Esophagus muscularis mucosa (tissue), 4 donors: Measurements from ENCODE around the gene EYA4. TPM values are rescaled to one million over a fixed set of nuclear protein-coding genes. Genes with fewer than 3 reads are reported as not detected.

Experiments used
- DNase-seq: peaks from one replicate; pipeline ENCODE4 v3.0.0-alpha.2; 2017; ENCODE audit errors: extremely low spot score
- H3K27ac ChIP-seq, 4 donors: fragments of 200-600 bp; sonication (generic); replicated peaks in 1 of 4; 1 replicate in 3 of 4; 2 replicates in 1 of 4; pipeline ENCODE4 v1.5.1; 2016 to 2019; ENCODE audit warnings: mild to moderate bottlenecking in 1 of 4
- H3K27me3 ChIP-seq, 4 donors: fragments of 200-600 bp; sonication (generic); one replicate each; pipeline versions ENCODE4 v1.5.1 to v1.6.0; 2016 to 2019
- H3K36me3 ChIP-seq, 4 donors: fragments of 200-600 bp; sonication (generic); one replicate each; pipeline ENCODE4 v1.5.1; 2016 to 2019
- H3K4me1 ChIP-seq, 4 donors: fragments of 200-600 bp; sonication (generic); one replicate each; pipeline ENCODE4 v1.5.1; 2016 to 2019
- H3K4me3 ChIP-seq, 4 donors: fragments of 200-600 bp; sonication (generic); 1 replicate in 2 of 4; 2 replicates in 2 of 4; pipeline ENCODE4 v1.5.1; 2016 to 2019; ENCODE audit warnings: mild to moderate bottlenecking in 4 of 4, moderate library complexity in 1 of 4
- H3K9me3 ChIP-seq, 4 donors: fragments of 200-600 bp; sonication (generic); 1 replicate in 3 of 4; 2 replicates in 1 of 4; pipeline ENCODE4 v1.5.1; 2016 to 2019
- EP300 ChIP-seq: sonication (generic); formaldehyde crosslinking; IDR thresholded peaks from one replicate; pipeline ENCODE4 v1.6.1; 2017; ENCODE audit warnings: antibody characterized with exemption
- POLR2A ChIP-seq: fragments of 450-650 bp; IDR thresholded peaks from one replicate; pipeline ENCODE4 v1.6.1; 2017; ENCODE audit warnings: antibody characterized with exemption, moderate library complexity, mild to moderate bottlenecking, low read depth
- POLR2AphosphoS5 ChIP-seq, 2 donors: sonication (generic); formaldehyde crosslinking; IDR thresholded peaks; one replicate each; pipeline ENCODE4 v1.6.1; 2017; ENCODE audit warnings: antibody characterized with exemption in 2 of 2
- whole genome bisulfite sequencing: methylation state at CpG from one replicate; pipeline ENCODE4 v1.1.5; 2018; 5-methylcytosine and 5-hydroxymethylcytosine counted together
- intact Hi-C: fragments of 100-400 bp; cut with DNase I; formaldehyde crosslinking; loops from one replicate; pipeline ENCODE4 v1.15.1; 2023
- total RNA-seq, 4 donors: library from RNA; depleted of rRNA; stranded (reverse); fragments of >200 nt; gene quantifications; one replicate each; pipeline versions ENCODE4 v1.1.0 to v1.2.1, GENCODE V29; 2016
- TF ChIP-seq, protein P1 (sequence below), 3 experiments: fragments of 200-600 bp in 2 of 3; fragments of 450-650 bp in 1 of 3; sonication (generic) in 2 of 3; IDR thresholded peaks; one replicate each; pipeline ENCODE4 v1.5.1; 2017 to 2019; ENCODE audit warnings: antibody characterized with exemption in 3 of 3, mild to moderate bottlenecking in 2 of 3, moderate library complexity in 1 of 3

The EYA4 gene
- total RNA-seq, 4 donors from 2014 or later = 1.5 to 3.3 (median 2.5) TPM

DNA sequence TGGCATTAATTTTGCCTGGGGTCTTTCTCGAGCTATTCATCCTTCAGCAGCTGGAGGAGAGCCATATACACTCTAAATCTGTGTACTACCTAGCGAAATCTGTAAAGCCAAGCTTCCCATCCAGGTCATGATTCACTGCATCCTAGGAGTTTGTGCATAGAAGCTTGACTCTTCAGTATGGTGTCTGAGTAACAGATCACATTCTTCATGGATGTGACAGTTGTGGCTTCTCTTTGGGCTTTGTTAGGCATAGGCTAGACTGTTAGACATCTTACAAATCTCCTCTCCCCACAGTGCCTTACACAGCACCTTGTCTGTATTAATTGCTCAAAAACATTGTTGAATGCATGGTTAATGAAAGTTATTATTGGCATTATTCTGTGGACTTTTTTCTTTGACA is 177.0 kb downstream of the EYA4 start:
- intact Hi-C loops = no loop called here
- Histone ChIP-seq H3K4me3 (no peak overlapping the region), H3K27me3 (no peaks in the 10 kb centered on the region), H3K4me1 (no peaks in the 10 kb centered on the region), H3K27ac (no peak overlapping the region), H3K36me3 (no peaks in the 10 kb centered on the region), H3K9me3 (no peaks in the 10 kb centered on the region)
- WGBS = 39% methylated on average over 2 of the region's 2 CpGs
- TF ChIP-seq EP300 (no peak), POLR2AphosphoS5 (IDR thresholded peaks at IDR 0.05) (no peak)
- DNase-seq = no peak

DNA sequence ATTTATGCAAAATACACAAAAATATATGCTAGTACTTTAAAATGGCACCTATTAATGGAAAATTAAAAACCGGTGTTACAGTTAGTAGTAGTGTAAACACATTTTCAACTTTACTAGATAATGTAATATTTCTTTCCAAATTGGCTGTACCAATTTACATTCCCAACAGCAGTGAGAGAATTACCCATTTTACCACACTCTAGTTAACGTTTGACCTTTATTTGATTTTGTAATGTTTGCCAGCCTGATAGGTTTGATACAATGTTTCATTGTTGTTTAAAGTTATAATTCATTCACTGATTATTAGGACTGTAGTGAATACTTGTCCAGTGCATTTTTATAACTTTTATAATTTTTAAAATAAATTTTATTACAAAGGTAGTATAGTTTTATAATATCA is 182.1 kb downstream of the EYA4 start:
- WGBS = 55% methylated on average over 2 of the region's 2 CpGs
- Histone ChIP-seq H3K4me3 (no peak overlapping the region), H3K27me3 (no peaks in the 10 kb centered on the region), H3K27ac (no peak overlapping the region), H3K4me1 (no peaks in the 10 kb centered on the region), H3K36me3 (no peaks in the 10 kb centered on the region), H3K9me3 (no peaks in the 10 kb centered on the region)
- no peak for DNase-seq
- TF ChIP-seq, protein P1, sequence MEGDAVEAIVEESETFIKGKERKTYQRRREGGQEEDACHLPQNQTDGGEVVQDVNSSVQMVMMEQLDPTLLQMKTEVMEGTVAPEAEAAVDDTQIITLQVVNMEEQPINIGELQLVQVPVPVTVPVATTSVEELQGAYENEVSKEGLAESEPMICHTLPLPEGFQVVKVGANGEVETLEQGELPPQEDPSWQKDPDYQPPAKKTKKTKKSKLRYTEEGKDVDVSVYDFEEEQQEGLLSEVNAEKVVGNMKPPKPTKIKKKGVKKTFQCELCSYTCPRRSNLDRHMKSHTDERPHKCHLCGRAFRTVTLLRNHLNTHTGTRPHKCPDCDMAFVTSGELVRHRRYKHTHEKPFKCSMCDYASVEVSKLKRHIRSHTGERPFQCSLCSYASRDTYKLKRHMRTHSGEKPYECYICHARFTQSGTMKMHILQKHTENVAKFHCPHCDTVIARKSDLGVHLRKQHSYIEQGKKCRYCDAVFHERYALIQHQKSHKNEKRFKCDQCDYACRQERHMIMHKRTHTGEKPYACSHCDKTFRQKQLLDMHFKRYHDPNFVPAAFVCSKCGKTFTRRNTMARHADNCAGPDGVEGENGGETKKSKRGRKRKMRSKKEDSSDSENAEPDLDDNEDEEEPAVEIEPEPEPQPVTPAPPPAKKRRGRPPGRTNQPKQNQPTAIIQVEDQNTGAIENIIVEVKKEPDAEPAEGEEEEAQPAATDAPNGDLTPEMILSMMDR (IDR thresholded peaks at IDR 0.05) = no peak
- TF ChIP-seq POLR2A (no peak), EP300 (no peak)
- intact Hi-C loops = no loop called here

DNA sequence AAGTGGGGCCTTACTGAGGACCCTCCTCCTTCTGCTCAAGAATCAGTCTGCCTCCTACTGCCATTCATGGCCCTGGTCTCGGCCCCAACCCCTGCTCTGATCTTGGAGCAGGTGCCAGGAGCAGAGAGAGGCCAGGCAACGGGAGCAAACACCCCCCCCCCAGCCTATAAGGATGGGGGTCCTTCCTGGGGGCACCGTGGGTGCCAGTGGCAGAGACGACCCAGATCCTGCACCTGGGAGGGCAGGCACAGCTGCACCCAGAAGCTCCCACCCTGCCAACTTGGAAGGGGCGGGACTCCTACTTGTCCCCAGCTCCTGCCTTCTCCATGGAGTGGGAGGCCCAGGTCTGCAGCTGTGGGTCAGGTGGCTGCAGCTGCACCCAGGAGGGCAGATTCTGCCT is 183.2 kb downstream of the EYA4 start:
- H3K27ac ChIP-seq = no peak overlapping the region
- no peak overlapping the region for H3K4me3 ChIP-seq
- DNase-seq = no peak
- WGBS = 83% methylated on average over 2 of the region's 5 CpGs
- TF ChIP-seq, protein P1 (IDR thresholded peaks at IDR 0.05) = no peak
- TF ChIP-seq POLR2A (no peak), EP300 (no peak), POLR2AphosphoS5 (IDR thresholded peaks at IDR 0.05) (no peak)
- H3K36me3 ChIP-seq = no peaks in the 10 kb centered on the region
- H3K27me3 ChIP-seq = no peaks in the 10 kb centered on the region
- intact Hi-C loops = no loop called here
- H3K4me1 ChIP-seq = no peaks in the 10 kb centered on the region
- no peaks in the 10 kb centered on the region for H3K9me3 ChIP-seq

DNA sequence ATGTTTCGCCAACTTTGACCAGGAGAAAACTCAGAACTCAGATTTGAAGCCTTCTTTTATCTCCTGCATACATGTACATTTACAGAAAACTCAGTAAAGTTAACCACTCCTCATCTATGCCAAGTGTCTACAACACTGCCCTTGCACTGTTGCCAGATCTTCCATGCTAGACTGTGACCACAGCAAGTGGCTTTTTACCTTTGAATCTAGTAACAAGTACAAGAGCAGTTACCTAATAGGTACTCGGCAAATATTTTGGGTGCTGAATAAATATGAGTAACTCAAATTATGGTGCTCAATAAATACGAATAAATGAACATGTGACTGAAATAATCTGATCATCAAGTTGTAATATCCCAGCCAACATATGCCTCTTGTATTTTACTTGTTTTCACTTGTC is 184.9 kb downstream of the EYA4 start:
- intact Hi-C loops = no loop called here
- H3K27ac ChIP-seq = no peak overlapping the region
- H3K9me3 ChIP-seq = no peaks in the 10 kb centered on the region
- 97% methylated on average over 3 of the region's 3 CpGs for WGBS
- H3K4me1 ChIP-seq = no peaks in the 10 kb centered on the region
- DNase-seq = no peak
- no peak overlapping the region for H3K4me3 ChIP-seq
- TF ChIP-seq POLR2AphosphoS5 (IDR thresholded peaks at IDR 0.05) = no peak
- no peak for TF ChIP-seq EP300
- TF ChIP-seq, protein P1 (IDR thresholded peaks at IDR 0.05) = no peak
- TF ChIP-seq POLR2A = no peak
- no peaks in the 10 kb centered on the region for H3K36me3 ChIP-seq
- H3K27me3 ChIP-seq = no peaks in the 10 kb centered on the region

DNA sequence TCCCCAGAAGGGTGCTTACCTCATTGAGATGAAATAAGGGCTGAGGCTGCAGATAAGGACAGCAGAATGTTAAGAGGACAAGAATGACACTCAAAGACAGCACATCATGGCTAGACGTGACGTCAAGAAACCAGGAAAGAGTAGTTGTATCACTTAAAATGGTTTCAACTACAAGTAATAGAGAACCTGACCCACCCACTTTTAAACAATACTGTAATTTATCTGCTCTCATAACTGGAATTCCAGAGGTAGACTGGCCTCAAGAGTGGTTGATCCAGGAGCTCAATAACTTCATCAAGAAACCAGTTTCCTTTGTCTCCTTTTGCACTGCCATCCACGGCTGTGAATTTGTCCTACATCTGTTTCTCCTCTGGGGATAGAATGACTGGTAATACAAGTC is 187.1 kb downstream of the EYA4 start:
- TF ChIP-seq POLR2A = no peak
- intact Hi-C loops = no loop called here
- DNase-seq = no peak

DNA sequence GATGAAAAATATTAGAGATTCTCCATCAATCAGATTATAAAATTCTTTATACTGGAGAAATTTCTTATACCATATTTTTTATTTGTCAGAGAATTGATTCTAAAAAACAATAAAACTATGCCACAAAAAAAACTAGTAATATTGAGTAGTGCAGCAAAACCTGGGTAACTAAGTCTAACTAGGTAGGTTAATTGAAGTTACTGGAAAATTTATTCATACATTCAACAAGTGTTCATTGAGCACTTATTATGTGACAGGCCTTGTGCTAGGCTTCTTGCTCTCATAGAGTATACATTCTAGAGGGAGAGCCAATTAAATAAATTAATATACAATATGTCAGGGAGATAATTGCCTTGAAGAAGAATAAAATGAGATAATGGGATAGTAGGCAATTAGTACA is 189.4 kb downstream of the EYA4 start:
- Histone ChIP-seq H3K36me3 (no peaks in the 10 kb centered on the region), H3K27me3 (no peaks in the 10 kb centered on the region), H3K4me3 (no peak overlapping the region), H3K9me3 (no peaks in the 10 kb centered on the region), H3K27ac (no peak overlapping the region), H3K4me1 (no peaks in the 10 kb centered on the region)
- intact Hi-C loops = no loop called here
- DNase-seq = no peak
- TF ChIP-seq POLR2AphosphoS5 (IDR thresholded peaks at IDR 0.05) = no peak

More for the DNA sequence above, 187.1 kb downstream of the EYA4 start:
- Histone ChIP-seq H3K4me1 (no peaks in the 10 kb centered on the region), H3K27ac (no peak overlapping the region), H3K4me3 (no peak overlapping the region), H3K36me3 (no peaks in the 10 kb centered on the region), H3K27me3 (no peaks in the 10 kb centered on the region), H3K9me3 (no peaks in the 10 kb centered on the region)
- WGBS = 86% methylated on average over 3 of the region's 3 CpGs
